Endothelial cell of umbilical vein (primary cell): ENCODE results near the gene COX7A1. TPM values are rescaled to one million over a fixed set of nuclear protein-coding genes. Genes with fewer than 3 reads are reported as not detected.

Experiments used
- BruUV-seq: library from RNA; stranded (reverse); fragments of 400-500 nt; replicated peaks from 2 replicates; lab custom pipeline; 2021; lab: Mats Ljungman, UMichigan
- CTCF ChIA-PET: fragments of 300-600, 350-600 bp; sonication (Branson Sonifier 250); formaldehyde crosslinking; loops from one replicate; lab custom pipeline; 2021; ENCODE audit warnings: antibody characterized with exemption, inconsistent platforms; lab: Charles Lee
- POLR2A ChIA-PET: fragments of 300-600, 350-600 bp; sonication (Branson Sonifier 250); formaldehyde crosslinking; loops from one replicate; lab custom pipeline; 2021; ENCODE audit warnings: antibody characterized with exemption, inconsistent platforms; lab: Charles Lee
- DNase-seq: peaks from one replicate; pipeline ENCODE4 v3.0.0-alpha.2; 2011; ENCODE audit warnings: low read depth, low spot score
- FAIRE-seq: peaks from 2 replicates; lab custom pipeline; 2011; peaks lifted over from hg19 to GRCh38; lab: Jason Lieb, UNC
- H2AFZ ChIP-seq: 2 replicates; pipeline ENCODE4 v1.6.0; 2012; ENCODE audit warnings: low read depth, low read length, control low read depth, inconsistent platforms
- H3K27ac ChIP-seq: 2 replicates; pipeline ENCODE4 v1.5.1; 2011; ENCODE audit warnings: low read depth, mild to moderate bottlenecking, control low read depth, low read length, moderate library complexity; ENCODE audit not compliant: insufficient read depth
- H3K27me3 ChIP-seq, 2 experiments: 2 replicates each; pipeline versions ENCODE4 v1.6.0 to v1.6.1; 2011; ENCODE audit warnings: low read length in 2 of 2, mixed read lengths in 1 of 2; ENCODE audit not compliant: control insufficient read depth in 2 of 2, insufficient read depth in 2 of 2
- H3K36me3 ChIP-seq, 2 experiments: 2 replicates in 1 of 2; 3 replicates in 1 of 2; pipeline ENCODE4 v1.5.1; 2011; ENCODE audit warnings: low read length in 2 of 2, mild to moderate bottlenecking in 1 of 2, moderate library complexity in 1 of 2; ENCODE audit not compliant: control insufficient read depth in 2 of 2, insufficient read depth in 2 of 2; ENCODE audit errors: extremely low read depth in 1 of 2
- H3K4me1 ChIP-seq: 3 replicates; pipeline ENCODE4 v1.5.1; 2011; ENCODE audit warnings: mild to moderate bottlenecking, low read length; ENCODE audit not compliant: control insufficient read depth, insufficient read depth; ENCODE audit errors: extremely low read depth
- H3K4me2 ChIP-seq: 2 replicates; pipeline ENCODE4 v1.6.1; 2011; ENCODE audit warnings: low read length, control low read depth, mixed read lengths; ENCODE audit not compliant: insufficient read depth
- H3K4me3 ChIP-seq, 3 experiments: fragments of 200-600 bp in 1 of 3; sonication (generic), shearing (Covaris generic) in 1 of 3; replicated peaks in 1 of 3; 2 replicates each; pipeline ENCODE4 v1.5.1; 2011 to 2016; ENCODE audit warnings: control low read depth in 3 of 3, low read length in 3 of 3, mild to moderate bottlenecking in 2 of 3, inconsistent platforms in 1 of 3, low read depth in 1 of 3, moderate library complexity in 1 of 3; ENCODE audit not compliant: insufficient read depth in 1 of 3
- H3K79me2 ChIP-seq: 2 replicates; pipeline ENCODE4 v1.6.0; 2012; ENCODE audit warnings: low read length, inconsistent platforms; ENCODE audit not compliant: control insufficient read depth, insufficient read depth
- H3K9ac ChIP-seq: replicated peaks from 2 replicates; pipeline ENCODE3; 2011; ENCODE audit warnings: low read length, control low read depth; ENCODE audit not compliant: insufficient read depth; ENCODE audit errors: extremely low read depth
- H3K9me1 ChIP-seq: replicated peaks from 3 replicates; pipeline ENCODE4 v1.6.0; 2011; ENCODE audit warnings: mild to moderate bottlenecking, low read length; ENCODE audit not compliant: control insufficient read depth, insufficient read depth; ENCODE audit errors: extremely low read depth
- H3K9me3 ChIP-seq: replicated peaks from 2 replicates; pipeline ENCODE4 v1.5.1; 2012; ENCODE audit warnings: low read length, inconsistent platforms; ENCODE audit not compliant: control insufficient read depth, insufficient read depth
- H4K20me1 ChIP-seq: replicated peaks from 2 replicates; pipeline ENCODE3; 2011; ENCODE audit warnings: mild to moderate bottlenecking, low read length; ENCODE audit not compliant: control insufficient read depth, insufficient read depth; ENCODE audit errors: extremely low read depth
- EZH2 ChIP-seq: IDR thresholded peaks from 2 replicates; pipeline ENCODE4 v1.6.1; 2012; ENCODE audit warnings: borderline replicate concordance, low read depth, mild to moderate bottlenecking, moderate library complexity, low read length, inconsistent platforms; ENCODE audit not compliant: severe bottlenecking
- FOS ChIP-seq: IDR thresholded peaks from 2 replicates; pipeline ENCODE4 v1.6.1; 2011; ENCODE audit warnings: mild to moderate bottlenecking, low read length, moderate library complexity, borderline replicate concordance; ENCODE audit not compliant: insufficient read depth
- GATA2 ChIP-seq: IDR thresholded peaks from 2 replicates; pipeline ENCODE4 v1.7.0; 2011; ENCODE audit warnings: low read depth, mild to moderate bottlenecking, moderate library complexity, mixed read lengths, low read length; ENCODE audit not compliant: insufficient read length, insufficient read depth
- JUN ChIP-seq: IDR thresholded peaks from 2 replicates; pipeline ENCODE4 v1.6.1; 2011; ENCODE audit warnings: borderline replicate concordance, low read depth; ENCODE audit not compliant: insufficient read length, insufficient read depth
- MAX ChIP-seq: IDR thresholded peaks from 2 replicates; pipeline ENCODE4 v1.6.1; 2011; ENCODE audit not compliant: insufficient read depth, insufficient read length
- MYC ChIP-seq: IDR thresholded peaks from one replicate; pipeline ENCODE4 v1.6.1; 2011; ENCODE audit warnings: mild to moderate bottlenecking, low read depth, low read length
- POLR2A ChIP-seq: IDR thresholded peaks from 2 replicates; pipeline ENCODE4 v1.6.1; 2012; ENCODE audit warnings: low read depth, mild to moderate bottlenecking, control low read depth, low read length
- POLR2AphosphoS5 ChIP-seq: IDR thresholded peaks from 2 replicates; pipeline ENCODE4 v1.6.1; 2012; ENCODE audit warnings: low read depth, mild to moderate bottlenecking, control low read depth, low read length, moderate library complexity; ENCODE audit not compliant: insufficient read depth
- dilution Hi-C: fragments of 300-500 bp; cut with MboI; formaldehyde crosslinking; loops from one replicate; pipeline ENCODE4 v1.15.0; 2019; ENCODE audit warnings: low sequenced_read_pairs; ENCODE audit not compliant: extremely low pct_ligation_motif_present
- intact Hi-C: fragments of 100-400 bp; cut with micrococcal nuclease; formaldehyde crosslinking; loops from one replicate; pipeline ENCODE4 v1.10.0; 2022
- polyA plus RNA-seq, 4 experiments: library from polyadenylated mRNA; depleted of rRNA in 3 of 4; stranded (reverse) in 3 of 4; unstranded in 1 of 4; fragments of >200 nt; gene quantifications; 2 replicates each; pipeline versions ENCODE4 v1.2.1 to v1.2.3, GENCODE V29; 2011 to 2012; ENCODE audit warnings: missing spikeins in 1 of 4
- total RNA-seq: library from RNA; stranded (reverse); gene quantifications from 2 replicates; pipeline ENCODE4 v1.2.3, GENCODE V29; 2021
- TF ChIP-seq, protein P1 (sequence below), 2 donors: IDR thresholded peaks; 1 replicate in 1 of 2; 2 replicates in 1 of 2; pipeline ENCODE4 v1.5.1; 2011; ENCODE audit warnings: low read length in 2 of 2, mild to moderate bottlenecking in 2 of 2, moderate library complexity in 2 of 2, control low read depth in 1 of 2, inconsistent platforms in 1 of 2, low read depth in 1 of 2; ENCODE audit not compliant: insufficient read depth in 1 of 2; ENCODE audit errors: extremely low read depth in 1 of 2

Gene COX7A1
- total and polyA plus RNA-seq, 2 donors (not counting 3 experiments of a cell fraction or from before 2014, with no cell fraction given): 10.6 to 35.2 TPM

- no peaks in the 10 kb centered on the region for H3K79me2 ChIP-seq
- intact Hi-C loops: no loop called here
- no peak overlapping the region for H3K4me2 ChIP-seq
- CTCF ChIA-PET: interaction anchor here (1.3 kb wide), 1 partner anchor 24 kb away, joined by 3 read pairs; no protein-coding TSS in a partner anchor
- H2AFZ ChIP-seq: no peak overlapping the region
- no peaks in the 10 kb centered on the region for H4K20me1 ChIP-seq
- H3K9me1 ChIP-seq: no peaks in the 10 kb centered on the region
- dilution Hi-C loops: no loop called here
- DNase-seq (no peak), FAIRE-seq (no peak)
- peaks cover 3 to 9% of the 10 kb centered on the region in 2 experiments for H3K36me3 ChIP-seq
- TF ChIP-seq MAX (no peak), JUN (no peak), FOS (no peak), MYC (no peak), POLR2AphosphoS5 (no peak), EZH2 (no peak), GATA2 (no peak), POLR2A (no peak)
- TF ChIP-seq, protein P1, sequence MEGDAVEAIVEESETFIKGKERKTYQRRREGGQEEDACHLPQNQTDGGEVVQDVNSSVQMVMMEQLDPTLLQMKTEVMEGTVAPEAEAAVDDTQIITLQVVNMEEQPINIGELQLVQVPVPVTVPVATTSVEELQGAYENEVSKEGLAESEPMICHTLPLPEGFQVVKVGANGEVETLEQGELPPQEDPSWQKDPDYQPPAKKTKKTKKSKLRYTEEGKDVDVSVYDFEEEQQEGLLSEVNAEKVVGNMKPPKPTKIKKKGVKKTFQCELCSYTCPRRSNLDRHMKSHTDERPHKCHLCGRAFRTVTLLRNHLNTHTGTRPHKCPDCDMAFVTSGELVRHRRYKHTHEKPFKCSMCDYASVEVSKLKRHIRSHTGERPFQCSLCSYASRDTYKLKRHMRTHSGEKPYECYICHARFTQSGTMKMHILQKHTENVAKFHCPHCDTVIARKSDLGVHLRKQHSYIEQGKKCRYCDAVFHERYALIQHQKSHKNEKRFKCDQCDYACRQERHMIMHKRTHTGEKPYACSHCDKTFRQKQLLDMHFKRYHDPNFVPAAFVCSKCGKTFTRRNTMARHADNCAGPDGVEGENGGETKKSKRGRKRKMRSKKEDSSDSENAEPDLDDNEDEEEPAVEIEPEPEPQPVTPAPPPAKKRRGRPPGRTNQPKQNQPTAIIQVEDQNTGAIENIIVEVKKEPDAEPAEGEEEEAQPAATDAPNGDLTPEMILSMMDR (IDR thresholded peaks at IDR 0.05; ENCODE audit: extremely low read depth in 1 of 2, insufficient read depth in 1 of 2, low read depth in 1 of 2, low read length in 2 of 2): no peak
- H3K9me3 ChIP-seq: no peaks in the 10 kb centered on the region
- no peak overlapping the region for H3K27ac ChIP-seq
- TSS peak; percentile 18 for BruUV-seq
- POLR2A ChIA-PET: no interaction called here
- no peak overlapping the region for H3K4me3 ChIP-seq
- no peak overlapping the region for H3K9ac ChIP-seq
- no peaks in the 10 kb centered on the region for H3K4me1 ChIP-seq
- no peaks in the 10 kb centered on the region for H3K27me3 ChIP-seq
These were observed 49.1 kb downstream of the COX7A1 start for GRCh38 chr19:36103040-36103626.
